HEK293 (cell line): ENCODE data around the gene LRP3.

Experiments
- GLI2 ChIP-seq: fragments of 450-650 bp; formaldehyde crosslinking; IDR thresholded peaks from 2 replicates; pipeline ENCODE4; 2017; ENCODE audit warnings: missing biosample characterization, missing genetic modification characterization, low read depth, borderline replicate concordance
- IKZF3 ChIP-seq: fragments of 450-650 bp; IDR thresholded peaks from 2 replicates; pipeline ENCODE4 v1.5.0; 2018; ENCODE audit warnings: missing biosample characterization, mild to moderate bottlenecking, missing genetic modification characterization, moderate library complexity
- PRDM1 ChIP-seq: fragments of 450-650 bp; formaldehyde crosslinking; IDR thresholded peaks from 2 replicates; pipeline ENCODE4; 2016; ENCODE audit warnings: missing biosample characterization, missing genetic modification characterization
- ZBTB17 ChIP-seq: fragments of 450-650 bp; formaldehyde crosslinking; IDR thresholded peaks from 2 replicates; pipeline ENCODE4 v1.5.1; 2016; ENCODE audit warnings: missing biosample characterization, missing genetic modification characterization
- ZBTB20 ChIP-seq: fragments of 450-650 bp; formaldehyde crosslinking; IDR thresholded peaks from 2 replicates; pipeline ENCODE4 v1.5.1; 2016; ENCODE audit warnings: missing biosample characterization, missing genetic modification characterization
- ZBTB7A ChIP-seq: fragments of 450-650 bp; formaldehyde crosslinking; IDR thresholded peaks from 2 replicates; pipeline ENCODE4 v1.5.1; 2016; ENCODE audit warnings: low read depth, missing biosample characterization, missing genetic modification characterization
- ZNF10 ChIP-seq: fragments of 450-650 bp; formaldehyde crosslinking; IDR thresholded peaks from 2 replicates; pipeline ENCODE4 v1.5.1; 2017; ENCODE audit warnings: missing biosample characterization, missing genetic modification characterization
- ZNF16 ChIP-seq: fragments of 450-650 bp; formaldehyde crosslinking; IDR thresholded peaks from 2 replicates; pipeline ENCODE4 v1.5.1; 2016; ENCODE audit warnings: low read depth, missing biosample characterization, missing genetic modification characterization
- ZNF223 ChIP-seq: fragments of 450-650 bp; formaldehyde crosslinking; IDR thresholded peaks from 2 replicates; pipeline ENCODE4 v1.5.1; 2016; ENCODE audit warnings: missing biosample characterization, missing genetic modification characterization
- ZNF24 ChIP-seq: fragments of 450-650 bp; formaldehyde crosslinking; IDR thresholded peaks from 2 replicates; pipeline ENCODE4 v1.5.1; 2016; ENCODE audit warnings: missing biosample characterization, missing genetic modification characterization
- ZNF266 ChIP-seq: fragments of 450-650 bp; formaldehyde crosslinking; IDR thresholded peaks from 2 replicates; pipeline ENCODE4 v1.5.1; 2016; ENCODE audit warnings: missing biosample characterization, missing genetic modification characterization, low read depth
- ZNF292 ChIP-seq: fragments of 450-650 bp; formaldehyde crosslinking; IDR thresholded peaks from 2 replicates; pipeline ENCODE4 v1.5.1; 2016; ENCODE audit warnings: low read depth, missing biosample characterization, missing genetic modification characterization, borderline replicate concordance
- ZNF335 ChIP-seq: fragments of 450-650 bp; formaldehyde crosslinking; conservative IDR thresholded peaks from 2 replicates; pipeline ENCODE4 v1.5.1; 2016; ENCODE audit warnings: missing biosample characterization, missing genetic modification characterization
- ZNF341 ChIP-seq: fragments of 450-650 bp; formaldehyde crosslinking; IDR thresholded peaks from 2 replicates; pipeline ENCODE4; 2016; ENCODE audit warnings: low read depth, missing biosample characterization, missing genetic modification characterization
- ZNF354C ChIP-seq: fragments of 450-650 bp; formaldehyde crosslinking; IDR thresholded peaks from 2 replicates; pipeline ENCODE4 v1.5.1; 2016; ENCODE audit warnings: missing biosample characterization, missing genetic modification characterization, low read depth, borderline replicate concordance
- ZNF391 ChIP-seq: fragments of 450-650 bp; formaldehyde crosslinking; IDR thresholded peaks from 2 replicates; pipeline ENCODE4 v1.5.1; 2016; ENCODE audit warnings: low read depth, missing biosample characterization, missing genetic modification characterization, borderline replicate concordance
- ZNF394 ChIP-seq: fragments of 450-650 bp; formaldehyde crosslinking; IDR thresholded peaks from 2 replicates; pipeline ENCODE4 v1.5.1; 2016; ENCODE audit warnings: missing biosample characterization, missing genetic modification characterization, mild to moderate bottlenecking, moderate library complexity, borderline replicate concordance
- ZNF416 ChIP-seq: fragments of 450-650 bp; formaldehyde crosslinking; IDR thresholded peaks from 2 replicates; pipeline ENCODE4 v1.5.1; 2016; ENCODE audit warnings: missing biosample characterization, missing genetic modification characterization
- ZNF433 ChIP-seq: fragments of 450-650 bp; formaldehyde crosslinking; IDR thresholded peaks from 2 replicates; pipeline ENCODE4 v1.5.1; 2016; ENCODE audit warnings: missing biosample characterization, missing genetic modification characterization, low read depth
- ZNF501 ChIP-seq: fragments of 450-650 bp; formaldehyde crosslinking; IDR thresholded peaks from 2 replicates; pipeline ENCODE4 v1.5.1; 2016; ENCODE audit warnings: missing biosample characterization, missing genetic modification characterization
- ZNF510 ChIP-seq: fragments of 450-650 bp; formaldehyde crosslinking; IDR thresholded peaks from 2 replicates; pipeline ENCODE4 v1.5.1; 2018; ENCODE audit warnings: mild to moderate bottlenecking, missing genetic modification characterization, missing biosample characterization; ENCODE audit not compliant: insufficient replicate concordance
- ZNF610 ChIP-seq: fragments of 450-650 bp; formaldehyde crosslinking; IDR thresholded peaks from 2 replicates; pipeline ENCODE4 v1.5.1; 2016; ENCODE audit warnings: missing biosample characterization, missing genetic modification characterization, borderline replicate concordance
- ZNF623 ChIP-seq: fragments of 450-650 bp; formaldehyde crosslinking; IDR thresholded peaks from 2 replicates; pipeline ENCODE4 v1.5.1; 2016; ENCODE audit warnings: missing biosample characterization, missing genetic modification characterization
- ZNF624 ChIP-seq: fragments of 450-650 bp; formaldehyde crosslinking; IDR thresholded peaks from 2 replicates; pipeline ENCODE4 v1.5.1; 2017; ENCODE audit warnings: missing biosample characterization, missing genetic modification characterization
- ZNF654 ChIP-seq: fragments of 450-650 bp; formaldehyde crosslinking; IDR thresholded peaks from 2 replicates; pipeline ENCODE4 v1.5.1; 2016; ENCODE audit warnings: low read depth, missing biosample characterization, missing genetic modification characterization
- ZNF670 ChIP-seq: fragments of 450-650 bp; formaldehyde crosslinking; IDR thresholded peaks from 2 replicates; pipeline ENCODE4 v1.5.1; 2016; ENCODE audit warnings: missing biosample characterization, missing genetic modification characterization, low read depth
- ZNF747 ChIP-seq: fragments of 450-650 bp; formaldehyde crosslinking; IDR thresholded peaks from 2 replicates; pipeline ENCODE4 v1.5.1; 2016; ENCODE audit warnings: missing biosample characterization, missing genetic modification characterization
- ZNF791 ChIP-seq: fragments of 450-650 bp; formaldehyde crosslinking; IDR thresholded peaks from 2 replicates; pipeline ENCODE4 v1.5.1; 2016; ENCODE audit warnings: missing biosample characterization, missing genetic modification characterization
- ZNF843 ChIP-seq: fragments of 450-650 bp; formaldehyde crosslinking; IDR thresholded peaks from 2 replicates; pipeline ENCODE4 v1.5.1; 2016; ENCODE audit warnings: missing biosample characterization, missing genetic modification characterization
- TF ChIP-seq, protein P1 (sequence below): fragments of 450-650 bp; formaldehyde crosslinking; IDR thresholded peaks from 2 replicates; pipeline ENCODE4 v1.5.1; 2017; ENCODE audit warnings: missing biosample characterization, missing genetic modification characterization
- TF ChIP-seq, protein P2 (sequence below): fragments of 450-650 bp; formaldehyde crosslinking; IDR thresholded peaks from 2 replicates; pipeline ENCODE4 v1.5.1; 2017; ENCODE audit warnings: missing biosample characterization, mild to moderate bottlenecking, missing genetic modification characterization, moderate library complexity
- TF ChIP-seq, protein P3 (sequence below): fragments of 450-650 bp; formaldehyde crosslinking; IDR thresholded peaks from 2 replicates; pipeline ENCODE4; 2016; ENCODE audit warnings: missing biosample characterization, missing genetic modification characterization
- TF ChIP-seq, protein P4 (sequence below): fragments of 450-650 bp; formaldehyde crosslinking; IDR thresholded peaks from 2 replicates; pipeline ENCODE4 v1.5.1; 2016; ENCODE audit warnings: missing biosample characterization, missing genetic modification characterization
- TF ChIP-seq, protein P5 (sequence below): fragments of 450-650 bp; formaldehyde crosslinking; IDR thresholded peaks from 2 replicates; pipeline ENCODE4 v1.5.1; 2016; ENCODE audit warnings: missing biosample characterization, missing genetic modification characterization

Gene LRP3

DNA sequence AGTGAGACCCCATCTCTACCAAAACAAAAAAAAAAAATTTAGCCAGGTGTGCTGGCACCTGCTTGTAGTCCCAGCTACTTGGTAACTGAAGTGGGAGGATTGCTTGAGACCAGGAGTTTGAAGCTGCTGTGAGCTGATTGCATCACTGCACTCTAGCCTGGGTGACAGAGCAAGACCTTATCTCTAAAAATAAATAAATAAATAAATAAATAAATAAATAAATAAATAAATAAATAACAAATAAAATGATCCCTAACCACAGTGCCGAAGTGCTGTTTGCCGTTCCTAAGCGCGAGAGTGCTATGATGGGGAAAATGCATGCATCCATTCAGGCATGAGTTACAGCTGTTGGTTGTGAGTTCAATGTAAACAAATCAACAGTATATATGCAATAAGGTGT is 35.0 kb upstream of the LRP3 start (continued):
- TF ChIP-seq ZNF24 (tag by site-specific recombination) (peak; percentile 65; the same call in 1 of the 2 replicates), ZNF292 (tag by site-specific recombination) (peak; percentile 99), ZNF623 (tag by site-specific recombination) (peak; percentile 94), ZNF501 (tag by site-specific recombination) (peak; percentile 92), ZBTB17 (tag by site-specific recombination) (no peak), GLI2 (peak; percentile 88; the same call in 1 of the 2 replicates), ZNF624 (tag by site-specific recombination) (no peak), ZNF341 (tag by site-specific recombination) (peak; percentile 75), ZNF791 (tag by site-specific recombination) (peak; percentile 90), ZNF747 (tag by site-specific recombination) (no peak), ZNF16 (0 out of 2 replicates have a peak, but pooled peaks have one; percentile 15), IKZF3 (tag by site-specific recombination) (no peak), ZNF654 (tag by site-specific recombination) (peak; percentile 67), ZNF433 (tag by site-specific recombination) (peak; percentile 99), ZNF670 (tag by site-specific recombination) (no peak), ZNF223 (tag by site-specific recombination) (peak; percentile 78), ZNF266 (tag by site-specific recombination) (peak; percentile 96), ZNF394 (tag by site-specific recombination) (peak; percentile 99), PRDM1 (tag by site-specific recombination) (no peak), ZBTB20 (tag by site-specific recombination) (no peak), ZNF610 (tag by site-specific recombination) (peak; percentile 72; the same call in 1 of the 2 replicates), ZNF391 (tag by site-specific recombination) (no peak), ZBTB7A (no peak), ZNF416 (no peak), ZNF843 (no peak), ZNF354C (tag by site-specific recombination) (peak; percentile 98; the same call in 1 of the 2 replicates), ZNF510 (peak; percentile 95), ZNF335 (tag by site-specific recombination) (0 out of 2 replicates have a peak, but pooled peaks have one; percentile 18), ZNF10 (peak; percentile 33; the same call in 1 of the 2 replicates)
- TF ChIP-seq, protein P1, sequence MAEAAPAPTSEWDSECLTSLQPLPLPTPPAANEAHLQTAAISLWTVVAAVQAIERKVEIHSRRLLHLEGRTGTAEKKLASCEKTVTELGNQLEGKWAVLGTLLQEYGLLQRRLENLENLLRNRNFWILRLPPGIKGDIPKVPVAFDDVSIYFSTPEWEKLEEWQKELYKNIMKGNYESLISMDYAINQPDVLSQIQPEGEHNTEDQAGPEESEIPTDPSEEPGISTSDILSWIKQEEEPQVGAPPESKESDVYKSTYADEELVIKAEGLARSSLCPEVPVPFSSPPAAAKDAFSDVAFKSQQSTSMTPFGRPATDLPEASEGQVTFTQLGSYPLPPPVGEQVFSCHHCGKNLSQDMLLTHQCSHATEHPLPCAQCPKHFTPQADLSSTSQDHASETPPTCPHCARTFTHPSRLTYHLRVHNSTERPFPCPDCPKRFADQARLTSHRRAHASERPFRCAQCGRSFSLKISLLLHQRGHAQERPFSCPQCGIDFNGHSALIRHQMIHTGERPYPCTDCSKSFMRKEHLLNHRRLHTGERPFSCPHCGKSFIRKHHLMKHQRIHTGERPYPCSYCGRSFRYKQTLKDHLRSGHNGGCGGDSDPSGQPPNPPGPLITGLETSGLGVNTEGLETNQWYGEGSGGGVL (tag by site-specific recombination): no peak
- TF ChIP-seq, protein P2, sequence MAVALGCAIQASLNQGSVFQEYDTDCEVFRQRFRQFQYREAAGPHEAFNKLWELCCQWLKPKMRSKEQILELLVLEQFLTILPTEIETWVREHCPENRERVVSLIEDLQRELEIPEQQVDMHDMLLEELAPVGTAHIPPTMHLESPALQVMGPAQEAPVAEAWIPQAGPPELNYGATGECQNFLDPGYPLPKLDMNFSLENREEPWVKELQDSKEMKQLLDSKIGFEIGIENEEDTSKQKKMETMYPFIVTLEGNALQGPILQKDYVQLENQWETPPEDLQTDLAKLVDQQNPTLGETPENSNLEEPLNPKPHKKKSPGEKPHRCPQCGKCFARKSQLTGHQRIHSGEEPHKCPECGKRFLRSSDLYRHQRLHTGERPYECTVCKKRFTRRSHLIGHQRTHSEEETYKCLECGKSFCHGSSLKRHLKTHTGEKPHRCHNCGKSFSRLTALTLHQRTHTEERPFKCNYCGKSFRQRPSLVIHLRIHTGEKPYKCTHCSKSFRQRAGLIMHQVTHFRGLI (tag by site-specific recombination): peak; percentile 18; the same call in 1 of the 2 replicates
- TF ChIP-seq, protein P3, sequence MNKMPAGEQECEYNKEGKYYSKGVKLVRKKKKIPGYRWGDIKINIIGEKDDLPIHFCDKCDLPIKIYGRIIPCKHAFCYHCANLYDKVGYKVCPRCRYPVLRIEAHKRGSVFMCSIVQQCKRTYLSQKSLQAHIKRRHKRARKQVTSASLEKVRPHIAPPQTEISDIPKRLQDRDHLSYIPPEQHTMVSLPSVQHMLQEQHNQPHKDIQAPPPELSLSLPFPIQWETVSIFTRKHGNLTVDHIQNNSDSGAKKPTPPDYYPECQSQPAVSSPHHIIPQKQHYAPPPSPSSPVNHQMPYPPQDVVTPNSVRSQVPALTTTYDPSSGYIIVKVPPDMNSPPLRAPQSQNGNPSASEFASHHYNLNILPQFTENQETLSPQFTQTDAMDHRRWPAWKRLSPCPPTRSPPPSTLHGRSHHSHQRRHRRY (tag by site-specific recombination): no peak
- TF ChIP-seq, protein P4, sequence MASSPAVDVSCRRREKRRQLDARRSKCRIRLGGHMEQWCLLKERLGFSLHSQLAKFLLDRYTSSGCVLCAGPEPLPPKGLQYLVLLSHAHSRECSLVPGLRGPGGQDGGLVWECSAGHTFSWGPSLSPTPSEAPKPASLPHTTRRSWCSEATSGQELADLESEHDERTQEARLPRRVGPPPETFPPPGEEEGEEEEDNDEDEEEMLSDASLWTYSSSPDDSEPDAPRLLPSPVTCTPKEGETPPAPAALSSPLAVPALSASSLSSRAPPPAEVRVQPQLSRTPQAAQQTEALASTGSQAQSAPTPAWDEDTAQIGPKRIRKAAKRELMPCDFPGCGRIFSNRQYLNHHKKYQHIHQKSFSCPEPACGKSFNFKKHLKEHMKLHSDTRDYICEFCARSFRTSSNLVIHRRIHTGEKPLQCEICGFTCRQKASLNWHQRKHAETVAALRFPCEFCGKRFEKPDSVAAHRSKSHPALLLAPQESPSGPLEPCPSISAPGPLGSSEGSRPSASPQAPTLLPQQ (tag by site-specific recombination): 0 out of 2 replicates have a peak, but pooled peaks have one; percentile 33
- TF ChIP-seq, protein P5, sequence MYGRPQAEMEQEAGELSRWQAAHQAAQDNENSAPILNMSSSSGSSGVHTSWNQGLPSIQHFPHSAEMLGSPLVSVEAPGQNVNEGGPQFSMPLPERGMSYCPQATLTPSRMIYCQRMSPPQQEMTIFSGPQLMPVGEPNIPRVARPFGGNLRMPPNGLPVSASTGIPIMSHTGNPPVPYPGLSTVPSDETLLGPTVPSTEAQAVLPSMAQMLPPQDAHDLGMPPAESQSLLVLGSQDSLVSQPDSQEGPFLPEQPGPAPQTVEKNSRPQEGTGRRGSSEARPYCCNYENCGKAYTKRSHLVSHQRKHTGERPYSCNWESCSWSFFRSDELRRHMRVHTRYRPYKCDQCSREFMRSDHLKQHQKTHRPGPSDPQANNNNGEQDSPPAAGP (tag by site-specific recombination): no peak
